Activated CD4-positive, CD25-positive, alpha-beta regulatory T cell (primary cell): ENCODE results near the gene ANKRD60.
A peak's percentile ranks its signal among the peaks of the same experiment; 100 is the strongest.

Experiments
- DNase-seq, 4 experiments: peaks; one replicate each; lab custom pipeline; 2025; lab: John Stamatoyannopoulos, UW

Gene ANKRD60

DNA sequence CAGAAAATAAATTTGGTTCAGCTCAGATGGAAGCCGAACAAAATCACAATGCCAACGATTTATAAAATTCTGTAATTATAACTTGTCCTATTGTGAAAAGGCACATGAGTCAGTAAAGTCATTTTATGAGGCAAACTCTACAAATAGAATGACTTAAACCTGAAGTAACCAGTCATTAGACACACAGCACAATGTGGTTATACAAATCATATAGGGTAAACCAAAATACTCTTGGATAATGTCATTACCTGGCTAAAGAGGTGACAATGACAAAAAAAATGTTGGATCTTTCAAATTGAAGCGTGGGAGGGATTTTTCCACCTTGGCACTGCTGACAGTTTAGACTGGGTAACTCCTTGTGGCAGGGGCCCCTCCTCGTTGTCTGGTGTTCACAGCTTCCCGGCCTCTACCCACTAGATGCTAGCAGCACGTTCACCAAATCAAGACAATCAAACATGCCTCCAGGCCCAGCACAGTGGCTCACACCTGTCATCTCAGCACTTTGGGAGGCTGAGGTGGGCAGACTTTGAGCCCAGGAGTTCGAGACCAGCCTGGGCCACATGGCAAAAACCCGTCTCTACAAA lies 5.0 kb downstream of the ANKRD60 start:
- no peak for DNase-seq

DNA sequence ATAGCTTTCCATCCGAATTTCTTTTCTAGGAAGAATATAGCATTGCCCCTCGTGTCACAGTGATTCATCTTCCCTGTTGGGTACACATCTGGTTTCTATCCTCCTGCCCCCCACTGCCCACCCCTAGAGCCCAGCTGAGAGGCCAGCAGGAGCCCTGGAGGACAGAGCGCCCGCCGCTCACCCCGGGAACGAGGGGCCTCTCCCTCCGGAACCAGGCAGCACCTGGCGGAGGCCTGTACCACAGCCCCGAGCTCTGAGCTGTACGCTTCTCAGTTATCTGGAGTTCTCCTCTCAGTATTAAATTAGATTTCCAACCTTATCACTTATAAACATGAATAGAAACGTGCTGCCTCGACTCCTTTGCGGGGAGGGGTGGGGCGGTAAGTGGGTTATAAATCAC lies 6.0 kb downstream of the ANKRD60 start:
- DNase-seq, result no peak

DNA sequence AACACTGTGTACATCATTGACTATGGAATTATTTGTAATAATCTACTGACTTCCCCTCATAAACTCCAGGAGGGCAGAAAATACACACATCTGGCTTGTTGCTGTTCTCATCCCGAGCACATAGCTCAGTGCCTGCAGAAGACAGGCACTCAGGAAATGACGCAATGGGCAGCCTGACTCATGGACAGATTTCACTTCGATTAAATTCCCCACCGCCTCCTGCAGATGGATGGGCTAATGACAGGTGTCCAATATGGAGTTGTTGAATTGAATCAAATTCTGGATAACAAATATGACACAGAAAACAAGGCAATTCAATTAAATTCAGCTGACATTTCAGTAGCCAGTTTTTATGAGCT lies 9.1 kb downstream of the ANKRD60 start:
- no peak for DNase-seq

- DNase-seq, result no peak
Observed at GRCh38 chr20:58218665-58219341, 9.7 kb downstream of the ANKRD60 start.

GRCh38 chr20:58216334-58216733 lies 12.1 kb downstream of the ANKRD60 start:
- DNase-seq, result no peak

DNA sequence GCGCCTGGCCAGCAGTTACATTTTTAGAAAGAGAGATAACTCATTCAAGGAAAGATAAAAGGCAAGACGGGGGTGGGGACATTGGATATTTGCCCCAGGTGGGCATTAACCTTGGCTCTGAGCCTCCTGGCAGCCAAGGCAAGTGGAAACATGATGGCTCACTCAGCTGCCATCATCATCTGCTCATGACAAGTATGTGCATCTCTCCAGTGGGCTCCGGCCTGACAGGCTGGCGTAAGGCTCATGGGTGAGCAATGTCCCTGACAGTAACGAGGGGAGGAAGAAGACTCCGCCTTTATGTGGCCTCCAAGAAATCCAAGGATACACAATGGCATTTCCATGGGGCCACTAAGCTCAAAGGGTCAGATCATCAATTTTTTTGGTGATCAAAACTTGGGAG lies 13.3 kb downstream of the ANKRD60 start:
- DNase-seq, result no peak

DNA sequence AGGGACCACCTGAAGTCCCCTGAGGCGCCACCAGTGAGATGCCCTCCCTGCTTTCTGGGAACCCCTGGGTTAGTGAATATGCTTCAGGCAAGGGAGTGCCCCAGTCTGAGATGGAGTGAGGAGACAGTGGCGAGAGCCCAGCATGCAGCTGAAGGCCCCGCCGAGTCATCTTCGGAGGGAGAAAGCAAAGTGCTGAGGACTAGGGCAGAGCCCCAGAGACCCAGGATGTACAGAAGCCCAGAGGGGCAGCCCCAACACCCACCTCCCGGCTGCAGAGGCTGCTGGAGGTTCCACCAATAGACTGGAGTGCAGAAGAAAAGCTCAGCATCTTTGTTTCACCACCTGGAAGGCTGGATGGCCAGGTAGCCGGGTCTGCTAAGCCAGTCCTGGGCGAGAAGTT lies 14.1 kb downstream of the ANKRD60 start:
- DNase-seq, result no peak

DNA sequence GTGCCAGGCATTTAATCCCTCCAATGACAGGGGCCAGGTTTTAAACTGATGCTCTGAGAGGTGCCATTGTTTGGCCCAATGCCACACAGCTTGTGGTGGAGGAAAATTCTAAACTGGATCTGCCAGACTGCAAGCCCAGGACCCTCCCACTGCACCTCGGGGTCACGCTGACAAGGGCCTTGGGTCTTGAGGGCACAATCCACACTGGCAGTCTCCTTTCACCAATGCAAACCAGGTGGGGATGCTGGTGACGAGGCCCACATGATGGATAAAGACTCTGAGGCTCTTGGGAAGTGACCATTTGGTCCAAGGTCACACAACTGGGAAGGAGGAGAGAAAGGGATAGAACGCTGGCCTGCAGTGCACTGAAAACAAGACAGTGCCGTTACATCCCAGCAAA lies 14.7 kb downstream of the ANKRD60 start:
- DNase-seq, result no peak

DNA sequence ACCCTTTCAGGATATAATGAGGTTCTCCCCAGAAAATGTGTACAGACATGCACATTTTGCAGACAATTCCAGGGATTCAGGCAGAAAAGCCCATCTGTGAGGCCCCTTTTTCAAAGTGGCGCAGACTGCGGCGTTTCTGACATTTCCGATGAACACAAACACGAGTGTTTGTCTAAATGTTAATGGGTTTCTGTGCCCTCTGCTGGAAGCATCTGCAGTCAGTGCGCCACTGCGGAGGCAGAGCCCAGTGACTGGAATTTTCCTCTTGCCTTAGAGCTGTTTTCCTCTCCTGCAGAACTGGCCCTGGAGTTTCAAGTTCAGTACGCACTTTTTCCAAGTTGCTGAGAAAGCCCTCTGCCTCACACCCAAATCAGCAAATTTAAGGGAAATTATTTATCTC lies 15.3 kb downstream of the ANKRD60 start:
- no peak for DNase-seq

- no peak for DNase-seq
Observed at GRCh38 chr20:58212636-58213035, 15.8 kb downstream of the ANKRD60 start.

GRCh38 chr20:58210398-58210747 lies 18.1 kb downstream of the ANKRD60 start:
- no peak for DNase-seq

- DNase-seq, result peak; percentile 75 to 87 (median 83)
Observed at GRCh38 chr20:58209652-58210397, 18.6 kb downstream of the ANKRD60 start.

- DNase-seq, result no peak
Observed at GRCh38 chr20:58208944-58209343, 19.5 kb downstream of the ANKRD60 start.

DNA sequence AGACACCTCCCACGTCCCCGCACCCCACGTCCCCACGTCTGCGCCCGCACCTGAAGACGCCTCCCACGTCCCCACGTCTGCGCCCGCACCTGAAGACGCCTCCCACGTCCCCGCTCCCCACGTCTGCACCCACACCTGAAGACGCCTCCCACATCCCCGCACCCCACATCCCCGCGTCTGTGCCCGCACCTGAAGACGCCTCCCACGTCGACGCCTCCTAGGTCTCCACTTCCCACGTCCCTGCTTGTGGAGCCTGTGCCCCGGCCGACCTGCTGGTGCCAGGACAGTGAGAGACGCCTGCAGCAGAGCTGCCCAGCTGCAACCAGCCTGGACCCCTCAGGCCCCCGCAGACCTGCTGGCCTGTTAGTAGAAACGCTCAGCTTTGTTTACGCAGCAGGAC lies 22.6 kb downstream of the ANKRD60 start:
- no peak for DNase-seq

- no peak for DNase-seq
Observed at GRCh38 chr20:58202044-58202443, 26.4 kb downstream of the ANKRD60 start.

DNA sequence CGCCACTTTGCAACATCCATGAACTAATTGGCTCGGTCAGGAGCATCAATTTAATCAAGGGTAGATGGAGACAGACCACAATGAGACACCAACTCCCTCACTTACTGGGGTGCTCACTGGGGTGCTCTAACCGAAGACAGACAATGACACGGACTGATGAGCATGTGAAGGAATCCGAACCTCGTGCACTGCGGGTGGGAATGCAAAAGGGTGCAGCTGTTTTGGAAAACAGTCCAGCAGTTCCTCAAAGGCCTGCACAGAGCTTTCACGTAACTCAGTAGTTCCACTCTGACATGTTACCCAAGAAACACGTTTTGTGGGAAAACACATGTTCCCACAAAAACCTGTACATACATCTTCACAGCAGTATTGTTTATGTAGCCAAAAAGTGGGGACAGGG lies 26.8 kb downstream of the ANKRD60 start:
- no peak for DNase-seq

- DNase-seq, result no peak
Observed at GRCh38 chr20:58199469-58199868, 29.0 kb downstream of the ANKRD60 start.

DNA sequence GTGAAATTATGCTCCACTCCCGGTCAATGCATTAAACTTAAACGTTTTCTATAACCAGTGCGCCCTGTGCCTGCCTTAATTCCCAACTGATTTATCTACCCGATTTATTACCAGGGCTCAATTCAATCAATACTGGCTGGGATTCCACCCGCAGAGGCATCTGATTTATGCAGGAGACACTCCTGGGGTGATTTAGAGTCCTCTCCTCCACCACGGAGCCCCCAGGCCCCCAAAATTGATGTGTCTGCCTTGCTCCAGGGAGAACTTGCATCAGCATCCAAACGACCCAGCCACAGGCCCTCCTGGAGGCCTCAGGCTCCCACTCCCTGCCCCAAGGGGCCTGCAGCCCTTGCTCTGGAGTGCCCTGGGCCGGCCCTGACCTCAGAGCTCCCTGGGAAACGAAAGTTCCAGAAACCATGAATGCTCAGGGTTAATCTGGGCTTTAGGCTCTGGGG lies 29.5 kb downstream of the ANKRD60 start:
- no peak for DNase-seq

DNA sequence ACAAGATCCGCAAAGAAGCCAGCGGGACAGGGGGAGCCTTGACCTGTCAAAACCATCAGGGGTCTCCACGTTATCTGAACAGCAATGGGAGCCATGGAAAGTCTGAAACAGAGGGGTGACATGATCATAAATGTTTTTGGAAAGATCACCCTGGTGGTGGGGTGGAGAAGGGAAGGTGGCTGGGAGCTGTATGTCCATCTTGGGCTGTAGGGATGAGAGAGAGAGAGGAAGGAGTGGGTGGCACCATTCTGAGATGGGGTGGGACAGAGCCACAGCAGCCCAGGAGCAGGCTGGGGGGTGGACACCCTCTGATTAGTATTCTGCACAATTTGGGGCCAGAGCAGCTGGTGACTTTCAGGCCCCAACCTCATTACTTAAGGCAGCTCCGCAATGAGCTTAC lies 30.1 kb downstream of the ANKRD60 start:
- DNase-seq, result no peak

GRCh38 chr20:58197185-58197469 lies 31.3 kb downstream of the ANKRD60 start:
- no peak for DNase-seq

GRCh38 chr20:58196402-58197184 lies 31.9 kb downstream of the ANKRD60 start:
- no peak for DNase-seq

DNA sequence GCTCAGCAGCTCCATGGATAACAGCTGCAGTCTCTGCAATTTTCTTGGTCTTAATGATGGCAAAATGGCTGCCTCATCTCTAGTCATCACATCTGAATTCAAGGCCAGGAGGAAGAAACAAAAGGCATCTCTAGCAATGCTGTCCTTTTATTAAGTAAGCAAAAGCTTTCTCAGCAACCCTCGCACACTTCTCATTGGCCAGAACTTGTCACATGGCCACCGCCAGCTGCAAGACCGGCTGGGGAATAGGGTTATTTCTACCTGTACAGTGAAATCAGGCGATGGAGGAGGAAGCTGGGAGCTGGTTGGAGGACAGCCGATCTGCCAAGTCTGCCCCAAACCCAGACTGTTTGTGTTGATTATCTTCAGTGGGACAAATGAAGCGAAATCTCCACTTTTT lies 33.4 kb downstream of the ANKRD60 start:
- no peak for DNase-seq
